Testis (tissue), 2 donors: ENCODE measurements around the gene ST7.

Source experiments
- POLR2A ChIP-seq: fragments of 450-650 bp; IDR thresholded peaks from one replicate; pipeline ENCODE4 v1.6.1; 2017; ENCODE audit warnings: antibody characterized with exemption, mild to moderate bottlenecking, moderate library complexity
- TF ChIP-seq, protein P1 (sequence below), 3 experiments: fragments of 450-650 bp in 2 of 3; fragments of 200-600 bp in 1 of 3; sonication (generic) in 1 of 3; IDR thresholded peaks; one replicate each; pipeline ENCODE4 v1.5.1; 2016 to 2019; ENCODE audit warnings: antibody characterized with exemption in 3 of 3, mild to moderate bottlenecking in 2 of 3, moderate library complexity in 1 of 3

DNA sequence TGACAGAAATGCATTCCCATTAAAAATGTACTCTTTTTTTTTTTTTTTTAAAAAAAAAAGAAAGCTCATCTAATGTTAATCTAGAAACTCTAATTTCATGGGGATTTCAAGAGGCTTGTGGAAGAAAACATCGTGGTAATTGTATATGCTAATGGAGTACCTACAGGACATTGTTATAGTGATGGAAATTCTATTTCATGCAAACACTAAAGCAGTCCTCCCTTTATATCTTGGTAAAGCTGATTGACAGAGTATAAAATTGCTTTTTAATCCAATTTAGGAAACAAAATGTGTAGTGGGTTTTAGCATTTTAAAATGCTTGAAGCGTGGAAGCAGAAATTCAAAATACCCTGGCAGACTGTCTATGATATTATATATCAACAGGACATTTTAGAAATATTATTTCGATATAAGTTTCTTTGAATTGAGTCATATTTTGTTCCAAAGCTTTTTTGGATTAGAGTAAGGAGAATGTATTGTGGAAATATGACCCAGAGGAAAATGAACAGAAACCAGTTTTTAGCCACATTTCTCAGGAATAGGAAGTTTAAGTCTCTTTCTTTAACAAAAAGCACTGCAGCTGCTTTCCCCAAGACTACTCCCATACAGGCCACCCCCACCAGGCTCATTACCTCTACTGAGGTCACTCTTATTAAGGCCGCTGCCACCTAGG, 247.6 kb downstream of the ST7 start:
- TF ChIP-seq, protein P1, sequence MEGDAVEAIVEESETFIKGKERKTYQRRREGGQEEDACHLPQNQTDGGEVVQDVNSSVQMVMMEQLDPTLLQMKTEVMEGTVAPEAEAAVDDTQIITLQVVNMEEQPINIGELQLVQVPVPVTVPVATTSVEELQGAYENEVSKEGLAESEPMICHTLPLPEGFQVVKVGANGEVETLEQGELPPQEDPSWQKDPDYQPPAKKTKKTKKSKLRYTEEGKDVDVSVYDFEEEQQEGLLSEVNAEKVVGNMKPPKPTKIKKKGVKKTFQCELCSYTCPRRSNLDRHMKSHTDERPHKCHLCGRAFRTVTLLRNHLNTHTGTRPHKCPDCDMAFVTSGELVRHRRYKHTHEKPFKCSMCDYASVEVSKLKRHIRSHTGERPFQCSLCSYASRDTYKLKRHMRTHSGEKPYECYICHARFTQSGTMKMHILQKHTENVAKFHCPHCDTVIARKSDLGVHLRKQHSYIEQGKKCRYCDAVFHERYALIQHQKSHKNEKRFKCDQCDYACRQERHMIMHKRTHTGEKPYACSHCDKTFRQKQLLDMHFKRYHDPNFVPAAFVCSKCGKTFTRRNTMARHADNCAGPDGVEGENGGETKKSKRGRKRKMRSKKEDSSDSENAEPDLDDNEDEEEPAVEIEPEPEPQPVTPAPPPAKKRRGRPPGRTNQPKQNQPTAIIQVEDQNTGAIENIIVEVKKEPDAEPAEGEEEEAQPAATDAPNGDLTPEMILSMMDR (IDR thresholded peaks at IDR 0.05), result no peak
- no peak for TF ChIP-seq POLR2A
